Endothelial cell of umbilical vein (primary cell): ENCODE results near the gene KIF2C. TPM values are rescaled to one million over a fixed set of nuclear protein-coding genes. Genes with fewer than 3 reads are reported as not detected.

Source experiments
- BruUV-seq: library from RNA; stranded (reverse); fragments of 400-500 nt; replicated peaks from 2 replicates; lab custom pipeline; 2021; lab: Mats Ljungman, UMichigan
- CTCF ChIA-PET: fragments of 300-600, 350-600 bp; sonication (Branson Sonifier 250); formaldehyde crosslinking; loops from one replicate; lab custom pipeline; 2021; ENCODE audit warnings: antibody characterized with exemption, inconsistent platforms; lab: Charles Lee
- POLR2A ChIA-PET: fragments of 300-600, 350-600 bp; sonication (Branson Sonifier 250); formaldehyde crosslinking; loops from one replicate; lab custom pipeline; 2021; ENCODE audit warnings: antibody characterized with exemption, inconsistent platforms; lab: Charles Lee
- DNase-seq: peaks from one replicate; pipeline ENCODE4 v3.0.0-alpha.2; 2011; ENCODE audit warnings: low read depth, low spot score
- FAIRE-seq: peaks from 2 replicates; lab custom pipeline; 2011; peaks lifted over from hg19 to GRCh38; lab: Jason Lieb, UNC
- H2AFZ ChIP-seq: 2 replicates; pipeline ENCODE4 v1.6.0; 2012; ENCODE audit warnings: low read depth, low read length, control low read depth, inconsistent platforms
- H3K27ac ChIP-seq: 2 replicates; pipeline ENCODE4 v1.5.1; 2011; ENCODE audit warnings: low read depth, mild to moderate bottlenecking, control low read depth, low read length, moderate library complexity; ENCODE audit not compliant: insufficient read depth
- H3K27me3 ChIP-seq, 2 experiments: 2 replicates each; pipeline versions ENCODE4 v1.6.0 to v1.6.1; 2011; ENCODE audit warnings: low read length in 2 of 2, mixed read lengths in 1 of 2; ENCODE audit not compliant: control insufficient read depth in 2 of 2, insufficient read depth in 2 of 2
- H3K36me3 ChIP-seq, 2 experiments: 2 replicates in 1 of 2; 3 replicates in 1 of 2; pipeline ENCODE4 v1.5.1; 2011; ENCODE audit warnings: low read length in 2 of 2, mild to moderate bottlenecking in 1 of 2, moderate library complexity in 1 of 2; ENCODE audit not compliant: control insufficient read depth in 2 of 2, insufficient read depth in 2 of 2; ENCODE audit errors: extremely low read depth in 1 of 2
- H3K4me1 ChIP-seq: 3 replicates; pipeline ENCODE4 v1.5.1; 2011; ENCODE audit warnings: mild to moderate bottlenecking, low read length; ENCODE audit not compliant: control insufficient read depth, insufficient read depth; ENCODE audit errors: extremely low read depth
- H3K4me2 ChIP-seq: 2 replicates; pipeline ENCODE4 v1.6.1; 2011; ENCODE audit warnings: low read length, control low read depth, mixed read lengths; ENCODE audit not compliant: insufficient read depth
- H3K4me3 ChIP-seq, 3 experiments: fragments of 200-600 bp in 1 of 3; sonication (generic), shearing (Covaris generic) in 1 of 3; replicated peaks in 1 of 3; 2 replicates each; pipeline ENCODE4 v1.5.1; 2011 to 2016; ENCODE audit warnings: control low read depth in 3 of 3, low read length in 3 of 3, mild to moderate bottlenecking in 2 of 3, inconsistent platforms in 1 of 3, low read depth in 1 of 3, moderate library complexity in 1 of 3; ENCODE audit not compliant: insufficient read depth in 1 of 3
- H3K79me2 ChIP-seq: 2 replicates; pipeline ENCODE4 v1.6.0; 2012; ENCODE audit warnings: low read length, inconsistent platforms; ENCODE audit not compliant: control insufficient read depth, insufficient read depth
- H3K9ac ChIP-seq: replicated peaks from 2 replicates; pipeline ENCODE3; 2011; ENCODE audit warnings: low read length, control low read depth; ENCODE audit not compliant: insufficient read depth; ENCODE audit errors: extremely low read depth
- H3K9me1 ChIP-seq: replicated peaks from 3 replicates; pipeline ENCODE4 v1.6.0; 2011; ENCODE audit warnings: mild to moderate bottlenecking, low read length; ENCODE audit not compliant: control insufficient read depth, insufficient read depth; ENCODE audit errors: extremely low read depth
- H3K9me3 ChIP-seq: replicated peaks from 2 replicates; pipeline ENCODE4 v1.5.1; 2012; ENCODE audit warnings: low read length, inconsistent platforms; ENCODE audit not compliant: control insufficient read depth, insufficient read depth
- H4K20me1 ChIP-seq: replicated peaks from 2 replicates; pipeline ENCODE3; 2011; ENCODE audit warnings: mild to moderate bottlenecking, low read length; ENCODE audit not compliant: control insufficient read depth, insufficient read depth; ENCODE audit errors: extremely low read depth
- CTCF ChIP-seq, 2 donors: IDR thresholded peaks; 1 replicate in 1 of 2; 2 replicates in 1 of 2; pipeline ENCODE4 v1.5.1; 2011; ENCODE audit warnings: low read length in 2 of 2, mild to moderate bottlenecking in 2 of 2, moderate library complexity in 2 of 2, control low read depth in 1 of 2, inconsistent platforms in 1 of 2, low read depth in 1 of 2; ENCODE audit not compliant: insufficient read depth in 1 of 2; ENCODE audit errors: extremely low read depth in 1 of 2
- EZH2 ChIP-seq: IDR thresholded peaks from 2 replicates; pipeline ENCODE4 v1.6.1; 2012; ENCODE audit warnings: borderline replicate concordance, low read depth, mild to moderate bottlenecking, moderate library complexity, low read length, inconsistent platforms; ENCODE audit not compliant: severe bottlenecking
- FOS ChIP-seq: IDR thresholded peaks from 2 replicates; pipeline ENCODE4 v1.6.1; 2011; ENCODE audit warnings: mild to moderate bottlenecking, low read length, moderate library complexity, borderline replicate concordance; ENCODE audit not compliant: insufficient read depth
- GATA2 ChIP-seq: IDR thresholded peaks from 2 replicates; pipeline ENCODE4 v1.7.0; 2011; ENCODE audit warnings: low read depth, mild to moderate bottlenecking, moderate library complexity, mixed read lengths, low read length; ENCODE audit not compliant: insufficient read length, insufficient read depth
- JUN ChIP-seq: IDR thresholded peaks from 2 replicates; pipeline ENCODE4 v1.6.1; 2011; ENCODE audit warnings: borderline replicate concordance, low read depth; ENCODE audit not compliant: insufficient read length, insufficient read depth
- MAX ChIP-seq: IDR thresholded peaks from 2 replicates; pipeline ENCODE4 v1.6.1; 2011; ENCODE audit not compliant: insufficient read depth, insufficient read length
- MYC ChIP-seq: IDR thresholded peaks from one replicate; pipeline ENCODE4 v1.6.1; 2011; ENCODE audit warnings: mild to moderate bottlenecking, low read depth, low read length
- POLR2A ChIP-seq: IDR thresholded peaks from 2 replicates; pipeline ENCODE4 v1.6.1; 2012; ENCODE audit warnings: low read depth, mild to moderate bottlenecking, control low read depth, low read length
- POLR2AphosphoS5 ChIP-seq: IDR thresholded peaks from 2 replicates; pipeline ENCODE4 v1.6.1; 2012; ENCODE audit warnings: low read depth, mild to moderate bottlenecking, control low read depth, low read length, moderate library complexity; ENCODE audit not compliant: insufficient read depth
- dilution Hi-C: fragments of 300-500 bp; cut with MboI; formaldehyde crosslinking; loops from one replicate; pipeline ENCODE4 v1.15.0; 2019; ENCODE audit warnings: low sequenced_read_pairs; ENCODE audit not compliant: extremely low pct_ligation_motif_present
- intact Hi-C: fragments of 100-400 bp; cut with micrococcal nuclease; formaldehyde crosslinking; loops from one replicate; pipeline ENCODE4 v1.10.0; 2022
- polyA plus RNA-seq, 4 experiments: library from polyadenylated mRNA; depleted of rRNA in 3 of 4; stranded (reverse) in 3 of 4; unstranded in 1 of 4; fragments of >200 nt; gene quantifications; 2 replicates each; pipeline versions ENCODE4 v1.2.1 to v1.2.3, GENCODE V29; 2011 to 2012; ENCODE audit warnings: missing spikeins in 1 of 4
- total RNA-seq: library from RNA; stranded (reverse); gene quantifications from 2 replicates; pipeline ENCODE4 v1.2.3, GENCODE V29; 2021

The KIF2C gene
- total and polyA plus RNA-seq, 2 donors (not counting 3 experiments of a cell fraction or from before 2014, with no cell fraction given) = 27.1 to 53.7 TPM

- Histone ChIP-seq H3K4me3 (no peak overlapping the region), H3K27me3 (peaks cover 3 to 4% of the 10 kb centered on the region in 2 experiments), H3K4me1 (no peaks in the 10 kb centered on the region), H3K79me2 (no peaks in the 10 kb centered on the region), H3K27ac (no peak overlapping the region), H3K36me3 (no peaks in the 10 kb centered on the region), H3K9me1 (no peaks in the 10 kb centered on the region), H3K9me3 (no peaks in the 10 kb centered on the region), H2AFZ (no peak overlapping the region), H4K20me1 (no peaks in the 10 kb centered on the region), H3K4me2 (no peak overlapping the region), H3K9ac (no peak overlapping the region)
- DNase-seq (no peak), FAIRE-seq (no peak)
- TF ChIP-seq MAX (no peak), CTCF (IDR thresholded peaks at IDR 0.05; ENCODE audit: extremely low read depth in 1 of 2, insufficient read depth in 1 of 2, low read depth in 1 of 2, low read length in 2 of 2) (no peak), POLR2A (no peak), FOS (no peak)
- CTCF ChIA-PET = interaction anchor here (1.0 to 2.5 kb wide), 2 partner anchors 9 to 11 kb away, joined by 5 to 6 read pairs; no protein-coding TSS in a partner anchor
- BruUV-seq = no TSS peak
- dilution Hi-C loops (no loop called here), intact Hi-C loops (no loop called here)
- POLR2A ChIA-PET = no interaction called here
These were observed 22.0 kb upstream of the KIF2C start for GRCh38 chr1:44717653-44718052.

- Histone ChIP-seq H3K36me3 (no peaks in the 10 kb centered on the region), H3K79me2 (no peaks in the 10 kb centered on the region), H3K9me3 (no peaks in the 10 kb centered on the region), H2AFZ (no peak overlapping the region), H3K9me1 (no peaks in the 10 kb centered on the region), H3K4me1 (no peaks in the 10 kb centered on the region), H4K20me1 (no peaks in the 10 kb centered on the region), H3K27me3 (peaks cover 3 to 4% of the 10 kb centered on the region in 2 experiments), H3K9ac (no peak overlapping the region), H3K4me2 (no peak overlapping the region), H3K4me3 (no peak overlapping the region), H3K27ac (no peak overlapping the region)
- DNase-seq (no peak), FAIRE-seq (no peak)
- dilution Hi-C loops (no loop called here), intact Hi-C loops (no loop called here)
- no TSS peak for BruUV-seq
- POLR2A ChIA-PET = interaction anchor here (0.6 to 0.7 kb wide), 2 partner anchors 12 to 756 kb away, joined by 3 to 7 read pairs; no protein-coding TSS in a partner anchor
- TF ChIP-seq GATA2 (no peak), POLR2A (no peak), MAX (no peak), POLR2AphosphoS5 (no peak), CTCF (IDR thresholded peaks at IDR 0.05; ENCODE audit: extremely low read depth in 1 of 2, insufficient read depth in 1 of 2, low read depth in 1 of 2, low read length in 2 of 2) (no peak), JUN (no peak), MYC (no peak), FOS (no peak), EZH2 (no peak)
- CTCF ChIA-PET = interaction anchor here (0.9 to 2.5 kb wide), 2 partner anchors 9 to 12 kb away, joined by 5 to 6 read pairs; no protein-coding TSS in a partner anchor
These were observed 21.5 kb upstream of the KIF2C start for GRCh38 chr1:44718091-44718490.
